Neural progenitor cell (in vitro differentiated cells): ENCODE measurements around the gene TADA2A. TPM values are rescaled to one million over a fixed set of nuclear protein-coding genes. Genes with fewer than 3 reads are reported as not detected.

Source experiments
- DNase-seq: peaks from one replicate; pipeline ENCODE4 v3.0.0-alpha.2; 2016; ENCODE audit warnings: low spot score
- H2AFZ ChIP-seq: fragments of 200-600 bp; sonication (generic); replicated peaks from 2 replicates; pipeline ENCODE4 v1.6.1; 2016; ENCODE audit warnings: antibody characterized with exemption
- H3F3A ChIP-seq: fragments of 200-600 bp; sonication (generic); 2 replicates; pipeline ENCODE4 v1.6.1; 2016; ENCODE audit warnings: antibody characterized with exemption, low read depth
- H3K27ac ChIP-seq: fragments of 200-600 bp; sonication (generic); 2 replicates; pipeline ENCODE4 v1.5.1; 2016; ENCODE audit warnings: mild to moderate bottlenecking
- H3K27me3 ChIP-seq: fragments of 200-600 bp; sonication (generic); 2 replicates; pipeline ENCODE4 v1.6.1; 2016; ENCODE audit warnings: mild to moderate bottlenecking, moderate library complexity
- H3K36me3 ChIP-seq: fragments of 200-600 bp; sonication (generic); 2 replicates; pipeline ENCODE4 v1.5.1; 2016
- H3K4me1 ChIP-seq: fragments of 200-600 bp; sonication (generic); 2 replicates; pipeline ENCODE4 v1.6.1; 2016; ENCODE audit warnings: mixed run types
- H3K4me2 ChIP-seq: fragments of 200-600 bp; sonication (generic); 2 replicates; pipeline ENCODE4 v1.6.1; 2016
- H3K4me3 ChIP-seq: fragments of 200-600 bp; sonication (generic); 2 replicates; pipeline ENCODE4 v1.5.1; 2016
- H3K79me2 ChIP-seq: fragments of 200-600 bp; sonication (generic); 2 replicates; pipeline ENCODE4 v1.6.1; 2016; ENCODE audit warnings: low read depth
- H3K9ac ChIP-seq: fragments of 200-600 bp; sonication (generic); 2 replicates; pipeline ENCODE4 v1.6.1; 2016
- H3K9me3 ChIP-seq: fragments of 200-600 bp; sonication (generic); 2 replicates; pipeline ENCODE4 v1.5.1; 2016; ENCODE audit warnings: low read depth
- H4K20me1 ChIP-seq: fragments of 200-600 bp; sonication (generic); 2 replicates; pipeline ENCODE4 v1.6.1; 2016; ENCODE audit warnings: low read depth
- H3K27ac Mint-ChIP-seq: 3 replicates; pipeline ENCODE4 v1.8.0; 2021; ENCODE audit warnings: mixed read lengths
- H3K27me3 Mint-ChIP-seq: 2 replicates; pipeline ENCODE4 v1.8.0; 2022; ENCODE audit warnings: low read depth, mild to moderate bottlenecking, inconsistent platforms, moderate library complexity, mixed read lengths; ENCODE audit not compliant: insufficient read depth
- H3K36me3 Mint-ChIP-seq: 3 replicates; pipeline ENCODE4 v1.8.0; 2021; ENCODE audit warnings: mixed read lengths
- H3K4me1 Mint-ChIP-seq: 3 replicates; pipeline ENCODE4 v1.8.0; 2021; ENCODE audit warnings: mixed read lengths
- H3K4me3 Mint-ChIP-seq: 3 replicates; pipeline ENCODE4 v1.8.0; 2021; ENCODE audit warnings: mild to moderate bottlenecking, moderate library complexity, mixed read lengths
- H3K9me3 Mint-ChIP-seq: 3 replicates; pipeline ENCODE4 v1.8.0; 2020; ENCODE audit warnings: mixed read lengths
- CTCF ChIP-seq: fragments of 200-600 bp; sonication (generic); IDR thresholded peaks from 2 replicates; pipeline ENCODE4 v1.5.1; 2017; ENCODE audit warnings: antibody characterized with exemption, mild to moderate bottlenecking
- EZH2 ChIP-seq: fragments of 200-600 bp; sonication (generic); IDR thresholded peaks from 2 replicates; pipeline ENCODE4 v1.6.1; 2017; ENCODE audit warnings: antibody characterized with exemption, mild to moderate bottlenecking, moderate library complexity
- EZH2phosphoT487 ChIP-seq: fragments of 200-600 bp; sonication (generic); IDR thresholded peaks from 2 replicates; pipeline ENCODE4 v1.6.1; 2017; ENCODE audit warnings: antibody characterized with exemption
- total RNA-seq: library from RNA; depleted of rRNA; stranded (reverse); fragments of >200 nt; gene quantifications from 2 replicates; pipeline ENCODE4 v1.2.3, GENCODE V29; 2015; ENCODE audit warnings: low replicate concordance

Gene TADA2A
- total RNA-seq, 1 donor from 2014 or later = 30.7 TPM

GRCh38 chr17:37485938-37486570, 79.4 kb downstream of the TADA2A start:
- Histone ChIP-seq H3K4me3 (no peak overlapping the region), H3K9me3 (no peaks in the 10 kb centered on the region), H3K4me2 (no peak overlapping the region), H3F3A (peaks cover 44% of the 10 kb centered on the region), H3K79me2 (peaks cover 9% of the 10 kb centered on the region), H3K4me1 (peaks cover 23% of the 10 kb centered on the region), H3K36me3 (no peaks in the 10 kb centered on the region), H2AFZ (no peak overlapping the region), H3K27ac (no peak overlapping the region), H3K9ac (no peak overlapping the region), H4K20me1 (peaks cover 8% of the 10 kb centered on the region), H3K27me3 (peaks cover 24% of the 10 kb centered on the region)
- no peaks in the 10 kb centered on the region for H3K9me3 Mint-ChIP-seq
- no peak overlapping the region for H3K27ac Mint-ChIP-seq
- DNase-seq = no peak
- H3K36me3 Mint-ChIP-seq = no peaks in the 10 kb centered on the region
- no peak overlapping the region for H3K4me3 Mint-ChIP-seq
- peaks cover 5% of the 10 kb centered on the region for H3K27me3 Mint-ChIP-seq
- TF ChIP-seq EZH2phosphoT487 (no peak), EZH2 (no peak), CTCF (no peak)
- peaks cover 32% of the 10 kb centered on the region for H3K4me1 Mint-ChIP-seq

GRCh38 chr17:37488009-37488604, 81.4 kb downstream of the TADA2A start:
- Histone ChIP-seq H3K4me1 (peaks cover 33% of the 10 kb centered on the region), H3K27me3 (peaks cover 24% of the 10 kb centered on the region), H3K9me3 (no peaks in the 10 kb centered on the region), H3K27ac (no peak overlapping the region), H3K4me2 (peak overlapping the region; percentile 84), H2AFZ (no peak overlapping the region), H3K79me2 (peaks cover 29% of the 10 kb centered on the region), H3K4me3 (peak overlapping the region; percentile 95), H3K36me3 (no peaks in the 10 kb centered on the region), H3F3A (peaks cover 43% of the 10 kb centered on the region), H3K9ac (no peak overlapping the region), H4K20me1 (peaks cover 13% of the 10 kb centered on the region)
- Mint-ChIP-seq H3K27me3 (peaks cover 5% of the 10 kb centered on the region), H3K36me3 (no peaks in the 10 kb centered on the region), H3K4me3 (peak overlapping the region; percentile 91), H3K9me3 (no peaks in the 10 kb centered on the region), H3K4me1 (peaks cover 43% of the 10 kb centered on the region), H3K27ac (no peak overlapping the region)
- TF ChIP-seq EZH2 (no peak), CTCF (no peak), EZH2phosphoT487 (no peak)
- DNase-seq = peak; percentile 45

- H3K4me1 Mint-ChIP-seq = peaks cover 37% of the 10 kb centered on the region
These were observed 82.0 kb downstream of the TADA2A start for GRCh38 chr17:37488607-37489196.

More at GRCh38 chr17:37488607-37489196, 82.0 kb downstream of the TADA2A start:
- Histone ChIP-seq H3K79me2 (peaks cover 35% of the 10 kb centered on the region), H3K27ac (no peak overlapping the region), H3K4me3 (peak overlapping the region; percentile 95), H3K9ac (no peak overlapping the region), H3K4me2 (peak overlapping the region; percentile 84), H3K27me3 (peaks cover 24% of the 10 kb centered on the region), H3K9me3 (no peaks in the 10 kb centered on the region), H3K36me3 (no peaks in the 10 kb centered on the region), H3K4me1 (peaks cover 30% of the 10 kb centered on the region), H2AFZ (peak overlapping the region; percentile 99), H3F3A (peaks cover 43% of the 10 kb centered on the region), H4K20me1 (peaks cover 13% of the 10 kb centered on the region)
- peak overlapping the region; percentile 91 for H3K4me3 Mint-ChIP-seq
- H3K27me3 Mint-ChIP-seq = peaks cover 5% of the 10 kb centered on the region
- peak; percentile 61 for DNase-seq
- no peaks in the 10 kb centered on the region for H3K36me3 Mint-ChIP-seq
- peak overlapping the region; percentile 37 for H3K27ac Mint-ChIP-seq
- no peak for TF ChIP-seq EZH2phosphoT487
- no peak for TF ChIP-seq CTCF
- TF ChIP-seq EZH2 = peak; percentile 48
- H3K9me3 Mint-ChIP-seq = no peaks in the 10 kb centered on the region
